Measurements from ENCODE around the gene CDC5L.

CDC5L gene

GRCh38 chr6:44487002-44487401 is 99.5 kb downstream of the CDC5L start:
- no peak overlapping the region for H3K4me3 ChIP-seq (ENCODE audit: low read depth, low read length)
- H3K14ac ChIP-seq (ENCODE audit: low read length) = no peak overlapping the region
- no peak overlapping the region for H2AK5ac ChIP-seq (ENCODE audit: low read length)
- no peak overlapping the region for H4K12ac ChIP-seq (ENCODE audit: low read depth, low read length)
- H2AFZ ChIP-seq (ENCODE audit: insufficient read depth, low read length, poor library complexity) = no peak overlapping the region
- H3K27ac ChIP-seq (ENCODE audit: low read depth, low read length) = no peak overlapping the region
- H3K9me3 ChIP-seq (ENCODE audit: insufficient read depth, low read depth, low read length) = no peaks in the 10 kb centered on the region
- no peak overlapping the region for H2BK12ac ChIP-seq (ENCODE audit: low read length)
- no peaks in the 10 kb centered on the region for H3K4me1 ChIP-seq (ENCODE audit: control insufficient read depth in 1 of 2, insufficient read depth in 2 of 2, low read length in 2 of 2)
- WGBS (ENCODE audit: extremely low coverage, insufficient coverage, insufficient read length) = no CpG with 5 or more reads among the region's 1 CpG
- no peak overlapping the region for H3K4ac ChIP-seq (ENCODE audit: low read depth, low read length)
- H3K9ac ChIP-seq (ENCODE audit: low read length) = no peak overlapping the region
- H3K4me2 ChIP-seq (ENCODE audit: low read length) = no peak overlapping the region
- no peak overlapping the region for H2BK120ac ChIP-seq (ENCODE audit: insufficient read depth, low read length, poor library complexity)
- no peak overlapping the region for H2BK5ac ChIP-seq (ENCODE audit: low read depth, low read length, poor library complexity)
- no peak overlapping the region for H3K18ac ChIP-seq (ENCODE audit: low read length)
- no peaks in the 10 kb centered on the region for H3K36me3 ChIP-seq (ENCODE audit: control insufficient read depth in 1 of 2, insufficient read depth in 2 of 2, low read length in 2 of 2)
- H3K79me2 ChIP-seq (ENCODE audit: control insufficient read depth, insufficient read depth, low read length, poor library complexity) = no peaks in the 10 kb centered on the region
- no peak overlapping the region for H4K8ac ChIP-seq (ENCODE audit: low read depth, low read length)
- H3K23ac ChIP-seq (ENCODE audit: low read length) = no peak overlapping the region
- no peaks in the 10 kb centered on the region for H3K79me1 ChIP-seq (ENCODE audit: low read length)
- no peaks in the 10 kb centered on the region for H3K27me3 ChIP-seq (ENCODE audit: insufficient read depth, low read length)
- no peak for DNase-seq
- H4K91ac ChIP-seq (ENCODE audit: low read depth, low read length) = no peak overlapping the region

GRCh38 chr6:44487586-44487985 is 100.1 kb downstream of the CDC5L start:
- Histone ChIP-seq H3K27me3 (ENCODE audit: insufficient read depth, low read length) (no peaks in the 10 kb centered on the region), H3K4ac (ENCODE audit: low read depth, low read length) (no peak overlapping the region), H4K91ac (ENCODE audit: low read depth, low read length) (no peak overlapping the region), H3K79me1 (ENCODE audit: low read length) (no peaks in the 10 kb centered on the region), H4K12ac (ENCODE audit: low read depth, low read length) (no peak overlapping the region), H3K23ac (ENCODE audit: low read length) (no peak overlapping the region), H3K9me3 (ENCODE audit: insufficient read depth, low read depth, low read length) (no peaks in the 10 kb centered on the region), H3K27ac (ENCODE audit: low read depth, low read length) (no peak overlapping the region), H3K4me1 (ENCODE audit: control insufficient read depth in 1 of 2, insufficient read depth in 2 of 2, low read length in 2 of 2) (no peaks in the 10 kb centered on the region), H2AFZ (ENCODE audit: insufficient read depth, low read length, poor library complexity) (no peak overlapping the region), H2BK120ac (ENCODE audit: insufficient read depth, low read length, poor library complexity) (no peak overlapping the region), H3K9ac (ENCODE audit: low read length) (no peak overlapping the region), H3K4me3 (ENCODE audit: low read depth, low read length) (no peak overlapping the region), H3K14ac (ENCODE audit: low read length) (no peak overlapping the region), H2BK12ac (ENCODE audit: low read length) (no peak overlapping the region), H3K36me3 (ENCODE audit: control insufficient read depth in 1 of 2, insufficient read depth in 2 of 2, low read length in 2 of 2) (no peaks in the 10 kb centered on the region), H3K18ac (ENCODE audit: low read length) (no peak overlapping the region), H3K79me2 (ENCODE audit: control insufficient read depth, insufficient read depth, low read length, poor library complexity) (no peaks in the 10 kb centered on the region), H2AK5ac (ENCODE audit: low read length) (no peak overlapping the region), H3K4me2 (ENCODE audit: low read length) (no peak overlapping the region), H2BK5ac (ENCODE audit: low read depth, low read length, poor library complexity) (no peak overlapping the region), H4K8ac (ENCODE audit: low read depth, low read length) (no peak overlapping the region)
- WGBS (ENCODE audit: extremely low coverage, insufficient coverage, insufficient read length) = no CpG with 5 or more reads among the region's 2 CpGs
- DNase-seq = no peak

- Histone ChIP-seq H3K4me2 (ENCODE audit: low read length) (no peak overlapping the region), H4K91ac (ENCODE audit: low read depth, low read length) (no peak overlapping the region), H3K4me3 (ENCODE audit: low read depth, low read length) (no peak overlapping the region), H3K36me3 (ENCODE audit: control insufficient read depth in 1 of 2, insufficient read depth in 2 of 2, low read length in 2 of 2) (no peaks in the 10 kb centered on the region), H3K9me3 (ENCODE audit: insufficient read depth, low read depth, low read length) (no peaks in the 10 kb centered on the region), H3K4me1 (ENCODE audit: control insufficient read depth in 1 of 2, insufficient read depth in 2 of 2, low read length in 2 of 2) (no peaks in the 10 kb centered on the region), H3K9ac (ENCODE audit: low read length) (no peak overlapping the region), H4K12ac (ENCODE audit: low read depth, low read length) (no peak overlapping the region), H3K4ac (ENCODE audit: low read depth, low read length) (no peak overlapping the region), H3K79me1 (ENCODE audit: low read length) (no peaks in the 10 kb centered on the region), H2BK5ac (ENCODE audit: low read depth, low read length, poor library complexity) (no peak overlapping the region), H3K23ac (ENCODE audit: low read length) (no peak overlapping the region), H3K79me2 (ENCODE audit: control insufficient read depth, insufficient read depth, low read length, poor library complexity) (no peaks in the 10 kb centered on the region), H3K27ac (ENCODE audit: low read depth, low read length) (no peak overlapping the region), H2AK5ac (ENCODE audit: low read length) (no peak overlapping the region), H2BK120ac (ENCODE audit: insufficient read depth, low read length, poor library complexity) (no peak overlapping the region), H2AFZ (ENCODE audit: insufficient read depth, low read length, poor library complexity) (no peak overlapping the region), H4K8ac (ENCODE audit: low read depth, low read length) (no peak overlapping the region), H2BK12ac (ENCODE audit: low read length) (no peak overlapping the region), H3K18ac (ENCODE audit: low read length) (no peak overlapping the region), H3K27me3 (ENCODE audit: insufficient read depth, low read length) (no peaks in the 10 kb centered on the region), H3K14ac (ENCODE audit: low read length) (no peak overlapping the region)
- peak; percentile 85 to 94 for DNase-seq
- WGBS (ENCODE audit: extremely low coverage, insufficient coverage, insufficient read length) = no CpG with 5 or more reads among the region's 6 CpGs
Observed at GRCh38 chr6:44489910-44490604, 102.6 kb downstream of the CDC5L start.

GRCh38 chr6:44493132-44493531 is 105.6 kb downstream of the CDC5L start:
- Histone ChIP-seq H3K27ac (ENCODE audit: low read depth, low read length) (no peak overlapping the region), H2AK5ac (ENCODE audit: low read length) (no peak overlapping the region), H3K4me2 (ENCODE audit: low read length) (no peak overlapping the region), H3K4ac (ENCODE audit: low read depth, low read length) (no peak overlapping the region), H3K79me2 (ENCODE audit: control insufficient read depth, insufficient read depth, low read length, poor library complexity) (no peaks in the 10 kb centered on the region), H3K4me1 (ENCODE audit: control insufficient read depth in 1 of 2, insufficient read depth in 2 of 2, low read length in 2 of 2) (no peaks in the 10 kb centered on the region), H3K14ac (ENCODE audit: low read length) (no peak overlapping the region), H3K9ac (ENCODE audit: low read length) (no peak overlapping the region), H4K91ac (ENCODE audit: low read depth, low read length) (no peak overlapping the region), H3K18ac (ENCODE audit: low read length) (no peak overlapping the region), H3K23ac (ENCODE audit: low read length) (no peak overlapping the region), H4K12ac (ENCODE audit: low read depth, low read length) (no peak overlapping the region), H3K9me3 (ENCODE audit: insufficient read depth, low read depth, low read length) (peaks cover 2% of the 10 kb centered on the region), H3K4me3 (ENCODE audit: low read depth, low read length) (no peak overlapping the region), H4K8ac (ENCODE audit: low read depth, low read length) (no peak overlapping the region), H2BK5ac (ENCODE audit: low read depth, low read length, poor library complexity) (no peak overlapping the region), H3K36me3 (ENCODE audit: control insufficient read depth in 1 of 2, insufficient read depth in 2 of 2, low read length in 2 of 2) (no peaks in the 10 kb centered on the region), H2BK12ac (ENCODE audit: low read length) (no peak overlapping the region), H2BK120ac (ENCODE audit: insufficient read depth, low read length, poor library complexity) (no peak overlapping the region), H2AFZ (ENCODE audit: insufficient read depth, low read length, poor library complexity) (no peak overlapping the region), H3K27me3 (ENCODE audit: insufficient read depth, low read length) (no peaks in the 10 kb centered on the region), H3K79me1 (ENCODE audit: low read length) (no peaks in the 10 kb centered on the region)
- no peak for DNase-seq
- WGBS (ENCODE audit: extremely low coverage, insufficient coverage, insufficient read length) = no CpG with 5 or more reads among the region's 5 CpGs

All from trophoblast cell (in vitro differentiated cells and primary cell).